HepG2 (cell line): ENCODE data around the gene MYH3. TPM values are rescaled to one million over a fixed set of nuclear protein-coding genes. Genes with fewer than 3 reads are reported as not detected.

Source experiments
- AHR ChIP-seq: IDR thresholded peaks from 2 replicates; pipeline ENCODE4 v1.6.1; 2018; ENCODE audit warnings: missing genetic modification reagents, missing compliant biosample characterization
- CBFB ChIP-seq: sonication (generic); formaldehyde crosslinking; IDR thresholded peaks from 2 replicates; pipeline ENCODE4 v1.4.0; 2020; ENCODE audit warnings: missing genetic modification reagents
- CBX2 ChIP-seq, 2 experiments: fragments of 200-600 bp in 1 of 2; sonication (generic); formaldehyde crosslinking in 1 of 2; IDR thresholded peaks; 2 replicates each; pipeline versions ENCODE4 v1.7.0 to v1.8.1; 2018 to 2022; ENCODE audit warnings: low read depth in 2 of 2, low read length in 1 of 2, mild to moderate bottlenecking in 1 of 2, missing genetic modification reagents in 1 of 2
- CC2D1A ChIP-seq: sonication (generic); formaldehyde crosslinking; IDR thresholded peaks from 2 replicates; pipeline ENCODE4 v1.8.1; 2023; ENCODE audit warnings: mild to moderate bottlenecking, missing genetic modification reagents
- GATAD2A ChIP-seq: IDR thresholded peaks from 2 replicates; pipeline ENCODE4 v1.6.1; 2016
- GFI1 ChIP-seq: sonication (generic); formaldehyde crosslinking; IDR thresholded peaks from 2 replicates; pipeline ENCODE4 v1.5.0; 2020; ENCODE audit warnings: missing genetic modification reagents, mild to moderate bottlenecking, borderline replicate concordance
- HMGA1 ChIP-seq: sonication (generic); formaldehyde crosslinking; conservative IDR thresholded peaks from 2 replicates; pipeline ENCODE4 v1.4.0; 2020; ENCODE audit warnings: missing genetic modification reagents
- HNRNPH1 ChIP-seq: fragments of 200-400 bp; formaldehyde crosslinking; optimal IDR thresholded peaks from 2 replicates; pipeline ENCODE3; 2017; ENCODE audit warnings: mild to moderate bottlenecking, low read depth, low read length
- ISL2 ChIP-seq: sonication (generic); formaldehyde crosslinking; IDR thresholded peaks from 2 replicates; pipeline ENCODE4 v1.5.0; 2020; ENCODE audit warnings: missing genetic modification reagents
- PCBP1 ChIP-seq: fragments of 200-400 bp; formaldehyde crosslinking; IDR thresholded peaks from 2 replicates; pipeline ENCODE4 v1.6.1; 2017; ENCODE audit warnings: mild to moderate bottlenecking, low read depth, low read length, borderline replicate concordance
- YEATS4 ChIP-seq: sonication (generic); formaldehyde crosslinking; IDR thresholded peaks from 2 replicates; pipeline ENCODE4 v1.4.0; 2020; ENCODE audit warnings: missing genetic modification reagents, borderline replicate concordance
- ZFP62 ChIP-seq: sonication (generic); formaldehyde crosslinking; IDR thresholded peaks from 2 replicates; pipeline ENCODE4 v1.4.0; 2020; ENCODE audit warnings: missing genetic modification reagents
- ZNF296 ChIP-seq: sonication (generic); formaldehyde crosslinking; conservative IDR thresholded peaks from 2 replicates; pipeline ENCODE4 v1.5.0; 2020; ENCODE audit warnings: mild to moderate bottlenecking, missing genetic modification reagents
- ZNF549 ChIP-seq: sonication (generic); formaldehyde crosslinking; IDR thresholded peaks from 2 replicates; pipeline ENCODE4 v1.5.0; 2020; ENCODE audit warnings: missing genetic modification reagents
- ZNF75D ChIP-seq: sonication (generic); formaldehyde crosslinking; IDR thresholded peaks from 2 replicates; pipeline ENCODE4 v1.8.1; 2023; ENCODE audit warnings: missing genetic modification reagents, mild to moderate bottlenecking, borderline replicate concordance
- ZNF839 ChIP-seq: sonication (generic); formaldehyde crosslinking; IDR thresholded peaks from 2 replicates; pipeline ENCODE4 v1.4.0; 2020; ENCODE audit warnings: missing genetic modification reagents, mild to moderate bottlenecking, borderline replicate concordance
- ZSCAN20 ChIP-seq: sonication (generic); formaldehyde crosslinking; IDR thresholded peaks from 2 replicates; pipeline ENCODE4 v1.4.0; 2020; ENCODE audit warnings: missing genetic modification reagents, mild to moderate bottlenecking, borderline replicate concordance
- polyA plus RNA-seq, 8 experiments: library from polyadenylated mRNA; depleted of rRNA in 3 of 8; stranded (reverse) in 7 of 8; unstranded in 1 of 8; fragments of >200 nt; fragmentation: Illumina TruSeq in 4 of 8; extraction: Trizol in 4 of 8; gene quantifications; 2 replicates each; pipeline versions ENCODE4 v1.2.1 to v1.2.3, GENCODE V29; 2011 to 2016; ENCODE audit warnings: low read depth in 4 of 8, missing spikeins in 1 of 8, mixed read lengths in 1 of 8; ENCODE audit not compliant: insufficient read depth in 1 of 8
- total RNA-seq, 5 experiments: library from RNA; depleted of rRNA; stranded (reverse); fragments of >200 nt; fragmentation: Illumina TruSeq; extraction: Trizol; gene quantifications; 2 replicates each; pipeline ENCODE4 v1.2.3, GENCODE V29; 2016; ENCODE audit warnings: low read depth in 1 of 5
- TF ChIP-seq, protein P1 (sequence below): sonication (generic); formaldehyde crosslinking; conservative IDR thresholded peaks from 2 replicates; pipeline ENCODE4 v1.4.0; 2020; ENCODE audit warnings: mild to moderate bottlenecking, missing genetic modification reagents, moderate library complexity
- TF ChIP-seq, protein P2 (sequence below): sonication (generic); formaldehyde crosslinking; IDR thresholded peaks from 2 replicates; pipeline ENCODE4 v1.5.0; 2020; ENCODE audit warnings: missing genetic modification reagents
- TF ChIP-seq, protein P3 (sequence below): sonication (generic); formaldehyde crosslinking; conservative IDR thresholded peaks from 2 replicates; pipeline ENCODE4 v1.5.0; 2020; ENCODE audit warnings: missing genetic modification reagents
- TF ChIP-seq, protein P4 (sequence below): sonication (generic); formaldehyde crosslinking; IDR thresholded peaks from 2 replicates; pipeline ENCODE4 v1.8.0; 2022; ENCODE audit warnings: missing genetic modification reagents, low read depth, mild to moderate bottlenecking, borderline replicate concordance

MYH3 gene
- total and polyA plus RNA-seq, 2 of the 13 experiments (the other 11 are each of a cell fraction or from before 2014, with no cell fraction given) = 2.5 to 4.5 TPM

DNA sequence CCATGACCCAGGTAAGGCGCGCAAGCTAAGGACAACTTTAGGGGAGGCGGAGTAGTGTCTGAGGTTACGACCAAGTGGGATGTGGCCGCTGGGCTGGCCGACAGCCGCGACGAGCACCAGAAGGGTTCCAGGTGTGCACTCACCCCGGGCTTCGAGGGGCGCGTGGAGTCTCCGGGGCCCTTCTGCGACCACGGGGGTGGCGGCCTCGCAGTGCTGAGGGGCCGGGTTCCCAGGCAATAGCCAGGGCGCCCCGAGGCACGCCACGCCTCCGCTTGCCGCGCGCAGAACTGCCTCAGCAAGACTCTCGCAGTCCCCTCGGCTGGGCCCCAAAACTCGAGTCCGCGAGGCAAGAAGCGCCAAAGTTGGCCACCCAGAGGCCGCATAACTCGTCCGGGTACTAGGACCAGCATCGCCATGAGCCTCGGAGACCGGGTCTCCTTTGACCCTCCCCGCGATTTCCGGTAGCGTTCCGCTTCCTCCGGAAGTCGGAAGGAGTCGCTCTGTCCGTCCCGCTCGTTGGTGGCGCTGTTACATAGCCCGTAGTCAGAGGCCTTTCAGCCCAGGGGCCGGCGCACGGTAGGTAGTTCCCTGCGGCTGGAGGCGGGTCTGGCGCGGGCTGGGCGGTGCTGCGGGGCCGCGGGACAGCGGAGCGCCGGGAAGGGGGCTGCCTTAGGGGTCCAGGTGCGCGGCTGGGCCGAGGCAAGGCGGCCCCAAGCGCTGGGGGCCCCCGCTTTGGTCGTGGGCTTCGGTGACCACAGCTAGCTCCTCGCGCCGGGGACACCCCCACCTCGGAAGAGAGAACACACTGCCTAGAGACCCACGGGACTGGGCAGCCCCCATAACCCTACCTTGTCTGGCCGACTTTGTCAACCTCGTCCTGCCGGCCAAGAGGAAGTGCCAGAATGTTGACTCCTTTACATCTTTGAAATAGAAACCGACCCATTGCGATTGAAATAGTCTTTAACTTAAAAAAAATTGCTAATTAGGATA is 40.3 kb upstream of the MYH3 start, which contains the start of the genes ADPRM and SCO1 (continued):
- TF ChIP-seq, protein P1, sequence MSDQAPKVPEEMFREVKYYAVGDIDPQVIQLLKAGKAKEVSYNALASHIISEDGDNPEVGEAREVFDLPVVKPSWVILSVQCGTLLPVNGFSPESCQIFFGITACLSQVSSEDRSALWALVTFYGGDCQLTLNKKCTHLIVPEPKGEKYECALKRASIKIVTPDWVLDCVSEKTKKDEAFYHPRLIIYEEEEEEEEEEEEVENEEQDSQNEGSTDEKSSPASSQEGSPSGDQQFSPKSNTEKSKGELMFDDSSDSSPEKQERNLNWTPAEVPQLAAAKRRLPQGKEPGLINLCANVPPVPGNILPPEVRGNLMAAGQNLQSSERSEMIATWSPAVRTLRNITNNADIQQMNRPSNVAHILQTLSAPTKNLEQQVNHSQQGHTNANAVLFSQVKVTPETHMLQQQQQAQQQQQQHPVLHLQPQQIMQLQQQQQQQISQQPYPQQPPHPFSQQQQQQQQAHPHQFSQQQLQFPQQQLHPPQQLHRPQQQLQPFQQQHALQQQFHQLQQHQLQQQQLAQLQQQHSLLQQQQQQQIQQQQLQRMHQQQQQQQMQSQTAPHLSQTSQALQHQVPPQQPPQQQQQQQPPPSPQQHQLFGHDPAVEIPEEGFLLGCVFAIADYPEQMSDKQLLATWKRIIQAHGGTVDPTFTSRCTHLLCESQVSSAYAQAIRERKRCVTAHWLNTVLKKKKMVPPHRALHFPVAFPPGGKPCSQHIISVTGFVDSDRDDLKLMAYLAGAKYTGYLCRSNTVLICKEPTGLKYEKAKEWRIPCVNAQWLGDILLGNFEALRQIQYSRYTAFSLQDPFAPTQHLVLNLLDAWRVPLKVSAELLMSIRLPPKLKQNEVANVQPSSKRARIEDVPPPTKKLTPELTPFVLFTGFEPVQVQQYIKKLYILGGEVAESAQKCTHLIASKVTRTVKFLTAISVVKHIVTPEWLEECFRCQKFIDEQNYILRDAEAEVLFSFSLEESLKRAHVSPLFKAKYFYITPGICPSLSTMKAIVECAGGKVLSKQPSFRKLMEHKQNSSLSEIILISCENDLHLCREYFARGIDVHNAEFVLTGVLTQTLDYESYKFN (CRISPR knock-in tag) = peak; percentile 63
- 0 out of 2 replicates have a peak, but pooled peaks have one; percentile 28 for TF ChIP-seq ZSCAN20 (CRISPR knock-in tag)
- TF ChIP-seq, protein P2, sequence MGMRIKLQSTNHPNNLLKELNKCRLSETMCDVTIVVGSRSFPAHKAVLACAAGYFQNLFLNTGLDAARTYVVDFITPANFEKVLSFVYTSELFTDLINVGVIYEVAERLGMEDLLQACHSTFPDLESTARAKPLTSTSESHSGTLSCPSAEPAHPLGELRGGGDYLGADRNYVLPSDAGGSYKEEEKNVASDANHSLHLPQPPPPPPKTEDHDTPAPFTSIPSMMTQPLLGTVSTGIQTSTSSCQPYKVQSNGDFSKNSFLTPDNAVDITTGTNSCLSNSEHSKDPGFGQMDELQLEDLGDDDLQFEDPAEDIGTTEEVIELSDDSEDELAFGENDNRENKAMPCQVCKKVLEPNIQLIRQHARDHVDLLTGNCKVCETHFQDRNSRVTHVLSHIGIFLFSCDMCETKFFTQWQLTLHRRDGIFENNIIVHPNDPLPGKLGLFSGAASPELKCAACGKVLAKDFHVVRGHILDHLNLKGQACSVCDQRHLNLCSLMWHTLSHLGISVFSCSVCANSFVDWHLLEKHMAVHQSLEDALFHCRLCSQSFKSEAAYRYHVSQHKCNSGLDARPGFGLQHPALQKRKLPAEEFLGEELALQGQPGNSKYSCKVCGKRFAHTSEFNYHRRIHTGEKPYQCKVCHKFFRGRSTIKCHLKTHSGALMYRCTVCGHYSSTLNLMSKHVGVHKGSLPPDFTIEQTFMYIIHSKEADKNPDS (CRISPR knock-in tag) = no peak
- TF ChIP-seq, protein P3, sequence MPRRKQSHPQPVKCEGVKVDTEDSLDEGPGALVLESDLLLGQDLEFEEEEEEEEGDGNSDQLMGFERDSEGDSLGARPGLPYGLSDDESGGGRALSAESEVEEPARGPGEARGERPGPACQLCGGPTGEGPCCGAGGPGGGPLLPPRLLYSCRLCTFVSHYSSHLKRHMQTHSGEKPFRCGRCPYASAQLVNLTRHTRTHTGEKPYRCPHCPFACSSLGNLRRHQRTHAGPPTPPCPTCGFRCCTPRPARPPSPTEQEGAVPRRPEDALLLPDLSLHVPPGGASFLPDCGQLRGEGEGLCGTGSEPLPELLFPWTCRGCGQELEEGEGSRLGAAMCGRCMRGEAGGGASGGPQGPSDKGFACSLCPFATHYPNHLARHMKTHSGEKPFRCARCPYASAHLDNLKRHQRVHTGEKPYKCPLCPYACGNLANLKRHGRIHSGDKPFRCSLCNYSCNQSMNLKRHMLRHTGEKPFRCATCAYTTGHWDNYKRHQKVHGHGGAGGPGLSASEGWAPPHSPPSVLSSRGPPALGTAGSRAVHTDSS (CRISPR knock-in tag) = no peak
- TF ChIP-seq YEATS4 (CRISPR knock-in tag) = peak; percentile 96
- no peak for TF ChIP-seq ZNF549 (CRISPR knock-in tag)
- TF ChIP-seq HNRNPH1 = no peak
- TF ChIP-seq ZFP62 (CRISPR knock-in tag) = no peak
- TF ChIP-seq HMGA1 (CRISPR knock-in tag) = no peak
- TF ChIP-seq ISL2 = no peak; the same call in 1 of the 2 replicates
- TF ChIP-seq ZNF296 (CRISPR knock-in tag) = peak; percentile 77; the same call in 1 of the 2 replicates
- TF ChIP-seq PCBP1 = 0 out of 2 replicates have a peak, but pooled peaks have one; percentile 27
- TF ChIP-seq GATAD2A (CRISPR knock-in tag) = peak; percentile 57; the same call in 1 of the 2 replicates
- TF ChIP-seq CBFB = no peak; the same call in 1 of the 2 replicates
- TF ChIP-seq CC2D1A (CRISPR knock-in tag) = 0 out of 2 replicates have a peak, but pooled peaks have one; percentile 46
- TF ChIP-seq AHR = peak; percentile 55; the same call in 1 of the 2 replicates
- no peak for TF ChIP-seq CBX2 (IDR thresholded peaks at IDR 0.05; ENCODE audit: low read depth, low read length)
- TF ChIP-seq CBX2 (CRISPR knock-in tag; IDR thresholded peaks at IDR 0.05; ENCODE audit: low read depth) = no peak
- TF ChIP-seq, protein P4, sequence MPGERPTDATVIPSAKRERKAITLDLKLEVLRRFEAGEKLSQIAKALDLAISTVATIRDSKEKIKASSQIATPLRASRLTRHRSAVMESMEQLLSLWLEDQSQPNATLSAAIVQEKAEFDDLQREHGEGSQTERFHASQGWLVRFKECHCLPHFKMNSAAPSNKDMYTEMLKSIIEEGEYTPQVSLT (CRISPR knock-in tag) = no peak
- TF ChIP-seq ZNF75D (CRISPR knock-in tag) = no peak
- no peak for TF ChIP-seq ZNF839 (CRISPR knock-in tag)
- TF ChIP-seq GFI1 = 0 out of 2 replicates have a peak, but pooled peaks have one; percentile 44
